Measurements from ENCODE around the gene MAGOHB.
"Not testable (repeated sequence)": the region's sequence is repeated elsewhere in the genome, so short reads cannot be mapped to it uniquely, and the experiment has no call there.

Gene MAGOHB

GRCh38 chr12:10613349-10614055, at the start of gene MAGOHB:
TSS of gene MAGOHB (minus strand) at chr12:10613609. CDS start at chr12:10613532, 77 bp downstream.
- peak; percentile 97 for DNase-seq

GRCh38 chr12:10661338-10661737, 47.9 kb upstream of the MAGOHB start:
- DNase-seq, result no peak

GRCh38 chr12:10654003-10654402, 40.6 kb upstream of the MAGOHB start:
- DNase-seq, result no peak

GRCh38 chr12:10652192-10652591, 38.8 kb upstream of the MAGOHB start:
- DNase-seq, result no peak

- not testable (repeated sequence) for DNase-seq
These were observed 33.2 kb upstream of the MAGOHB start for GRCh38 chr12:10646576-10646975.

GRCh38 chr12:10645910-10646309, 32.5 kb upstream of the MAGOHB start:
- DNase-seq, result no peak

GRCh38 chr12:10641735-10642500, 28.5 kb upstream of the MAGOHB start:
- no peak for DNase-seq

- no peak for DNase-seq
These were observed 25.3 kb upstream of the MAGOHB start for GRCh38 chr12:10638728-10639127.

- no peak for DNase-seq
These were observed 23.2 kb upstream of the MAGOHB start for GRCh38 chr12:10636611-10637010.

GRCh38 chr12:10636124-10636523, 22.7 kb upstream of the MAGOHB start:
- DNase-seq, result no peak

GRCh38 chr12:10635306-10635705, 21.9 kb upstream of the MAGOHB start:
- no peak for DNase-seq

GRCh38 chr12:10634427-10634826, 21.0 kb upstream of the MAGOHB start:
- no peak for DNase-seq

- no peak for DNase-seq
These were observed 20.1 kb upstream of the MAGOHB start for GRCh38 chr12:10633541-10633940.

GRCh38 chr12:10632226-10632625, 18.8 kb upstream of the MAGOHB start:
- no peak for DNase-seq

GRCh38 chr12:10624605-10625004, 11.2 kb upstream of the MAGOHB start:
- DNase-seq, result no peak

- no peak for DNase-seq
These were observed 9.7 kb upstream of the MAGOHB start for GRCh38 chr12:10623131-10623530.

GRCh38 chr12:10621278-10621677, 7.9 kb upstream of the MAGOHB start:
- DNase-seq, result no peak

- no peak for DNase-seq
These were observed 6.8 kb upstream of the MAGOHB start for GRCh38 chr12:10620078-10620779.

GRCh38 chr12:10618338-10618987, 5.1 kb upstream of the MAGOHB start:
- DNase-seq, result no peak

- no peak for DNase-seq
These were observed 4.5 kb upstream of the MAGOHB start for GRCh38 chr12:10617863-10618262.

GRCh38 chr12:10615532-10615931, 2.1 kb upstream of the MAGOHB start:
- no peak for DNase-seq

GRCh38 chr12:10614056-10614370, 604 bp upstream of the MAGOHB start:
- no peak for DNase-seq

- peak; percentile 17 for DNase-seq
These were observed 443 bp downstream of the MAGOHB start for GRCh38 chr12:10612984-10613348.

- no peak for DNase-seq
These were observed 1.3 kb downstream of the MAGOHB start for GRCh38 chr12:10612110-10612509.
